Hepatocyte (in vitro differentiated cells): ENCODE measurements around the gene TMEM123. TPM values are rescaled to one million over a fixed set of nuclear protein-coding genes. Genes with fewer than 3 reads are reported as not detected.

ENCODE experiments used
- DNase-seq: peaks from one replicate; pipeline ENCODE4 v3.0.0-alpha.2; 2016; ENCODE audit warnings: low spot score
- H2AFZ ChIP-seq: fragments of 200-600 bp; sonication (generic); 2 replicates; pipeline ENCODE4 v1.6.0; 2016; ENCODE audit warnings: antibody characterized with exemption, mild to moderate bottlenecking
- H3K27ac ChIP-seq: fragments of 200-600 bp; sonication (generic); 2 replicates; pipeline ENCODE4 v1.5.1; 2016; ENCODE audit warnings: mild to moderate bottlenecking
- H3K27me3 ChIP-seq: fragments of 200-600 bp; sonication (generic); 2 replicates; pipeline ENCODE4 v1.6.1; 2016
- H3K36me3 ChIP-seq: fragments of 200-600 bp; sonication (generic); replicated peaks from 2 replicates; pipeline ENCODE4 v1.5.1; 2016; ENCODE audit warnings: low read depth; ENCODE audit not compliant: insufficient read depth
- H3K4me1 ChIP-seq: fragments of 200-600 bp; sonication (generic); 2 replicates; pipeline ENCODE4 v1.5.1; 2016; ENCODE audit warnings: mild to moderate bottlenecking, moderate library complexity; ENCODE audit not compliant: insufficient read depth
- H3K4me2 ChIP-seq: fragments of 200-600 bp; sonication (generic); 2 replicates; pipeline ENCODE4 v1.6.0; 2016
- H3K4me3 ChIP-seq: fragments of 200-600 bp; sonication (generic); 2 replicates; pipeline ENCODE4 v1.5.1; 2016; ENCODE audit warnings: mild to moderate bottlenecking
- H3K79me2 ChIP-seq: fragments of 200-600 bp; sonication (generic); 2 replicates; pipeline ENCODE4 v1.6.0; 2017; ENCODE audit warnings: mild to moderate bottlenecking
- H3K9me2 ChIP-seq: fragments of 200-600 bp; sonication (generic); replicated peaks from 2 replicates; pipeline ENCODE4 v1.6.0; 2017; ENCODE audit warnings: mild to moderate bottlenecking; ENCODE audit not compliant: insufficient read depth
- H3K9me3 ChIP-seq: fragments of 200-600 bp; sonication (generic); 2 replicates; pipeline ENCODE4 v1.5.1; 2016; ENCODE audit warnings: low read depth, mild to moderate bottlenecking
- H4K20me1 ChIP-seq: fragments of 200-600 bp; sonication (generic); 2 replicates; pipeline ENCODE4 v1.6.0; 2016; ENCODE audit warnings: mild to moderate bottlenecking; ENCODE audit not compliant: insufficient read depth, poor library complexity, severe bottlenecking
- EZH2 ChIP-seq: fragments of 200-600 bp; sonication (generic); IDR thresholded peaks from 2 replicates; pipeline ENCODE4 v1.6.1; 2016; ENCODE audit warnings: antibody characterized with exemption, mild to moderate bottlenecking, borderline replicate concordance
- EZH2phosphoT487 ChIP-seq: fragments of 200-600 bp; sonication (generic); IDR thresholded peaks from one replicate; pipeline ENCODE4 v1.6.1; 2018; ENCODE audit warnings: antibody characterized with exemption, mild to moderate bottlenecking, low read depth, moderate library complexity; ENCODE audit not compliant: unreplicated experiment, severe bottlenecking
- WGBS: methylation state at CpG from one replicate; pipeline ENCODE4 v1.1.6; 2016; ENCODE audit warnings: low lambda C conversion rate; ENCODE audit errors: missing lambda C conversion rate; 5-methylcytosine and 5-hydroxymethylcytosine counted together
- polyA plus RNA-seq: library from polyadenylated mRNA; unstranded; fragments of >200 nt; fragmentation: Nextera tagmentation; extraction: Ambion mirVana; gene quantifications from 2 replicates; pipeline ENCODE4 v1.2.1, GENCODE V29; 2016
- total RNA-seq: library from RNA; depleted of rRNA; stranded (reverse); fragments of >200 nt; gene quantifications from 2 replicates; pipeline ENCODE4 v1.2.3, GENCODE V29; 2014
- TF ChIP-seq, protein P1 (sequence below): fragments of 200-600 bp; sonication (generic); IDR thresholded peaks from 2 replicates; pipeline ENCODE4 v1.5.1; 2016; ENCODE audit warnings: antibody characterized with exemption, mild to moderate bottlenecking; ENCODE audit not compliant: poor library complexity

TMEM123 gene
- total and polyA plus RNA-seq, 2 experiments from 2014 or later: 122 to 182 TPM

DNA sequence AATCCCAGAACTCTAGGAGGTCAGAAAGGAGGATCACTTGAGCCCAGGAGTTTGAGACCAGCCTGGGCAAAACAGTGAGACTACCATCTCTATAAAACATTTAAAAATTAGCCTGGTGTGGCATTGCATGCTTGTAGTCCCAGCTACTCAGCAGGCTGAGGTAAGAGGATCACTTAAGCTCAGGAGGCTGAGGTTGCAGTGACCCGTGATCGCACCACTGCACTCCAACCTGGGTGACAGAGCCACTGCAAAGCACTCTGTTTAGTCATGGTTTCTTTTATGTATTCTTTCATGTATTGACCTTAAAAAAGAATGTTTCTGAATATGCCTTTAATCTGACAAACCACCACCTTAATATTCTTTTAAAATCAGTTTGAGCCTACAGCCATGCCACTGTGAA lies 53.4 kb downstream of the TMEM123 start:
- 94% methylated on average over 2 of the region's 2 CpGs for WGBS
- no peak overlapping the region for H2AFZ ChIP-seq
- H3K4me1 ChIP-seq: no peaks in the 10 kb centered on the region
- no peaks in the 10 kb centered on the region for H3K9me2 ChIP-seq
- H3K27me3 ChIP-seq: no peaks in the 10 kb centered on the region
- DNase-seq: no peak
- H4K20me1 ChIP-seq: no peaks in the 10 kb centered on the region
- H3K4me3 ChIP-seq: no peak overlapping the region
- peaks cover 19% of the 10 kb centered on the region for H3K79me2 ChIP-seq
- TF ChIP-seq EZH2 (no peak), EZH2phosphoT487 (no peak)
- TF ChIP-seq, protein P1, sequence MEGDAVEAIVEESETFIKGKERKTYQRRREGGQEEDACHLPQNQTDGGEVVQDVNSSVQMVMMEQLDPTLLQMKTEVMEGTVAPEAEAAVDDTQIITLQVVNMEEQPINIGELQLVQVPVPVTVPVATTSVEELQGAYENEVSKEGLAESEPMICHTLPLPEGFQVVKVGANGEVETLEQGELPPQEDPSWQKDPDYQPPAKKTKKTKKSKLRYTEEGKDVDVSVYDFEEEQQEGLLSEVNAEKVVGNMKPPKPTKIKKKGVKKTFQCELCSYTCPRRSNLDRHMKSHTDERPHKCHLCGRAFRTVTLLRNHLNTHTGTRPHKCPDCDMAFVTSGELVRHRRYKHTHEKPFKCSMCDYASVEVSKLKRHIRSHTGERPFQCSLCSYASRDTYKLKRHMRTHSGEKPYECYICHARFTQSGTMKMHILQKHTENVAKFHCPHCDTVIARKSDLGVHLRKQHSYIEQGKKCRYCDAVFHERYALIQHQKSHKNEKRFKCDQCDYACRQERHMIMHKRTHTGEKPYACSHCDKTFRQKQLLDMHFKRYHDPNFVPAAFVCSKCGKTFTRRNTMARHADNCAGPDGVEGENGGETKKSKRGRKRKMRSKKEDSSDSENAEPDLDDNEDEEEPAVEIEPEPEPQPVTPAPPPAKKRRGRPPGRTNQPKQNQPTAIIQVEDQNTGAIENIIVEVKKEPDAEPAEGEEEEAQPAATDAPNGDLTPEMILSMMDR: no peak
- no peak overlapping the region for H3K4me2 ChIP-seq
- H3K9me3 ChIP-seq: no peaks in the 10 kb centered on the region
- H3K36me3 ChIP-seq: no peaks in the 10 kb centered on the region
- no peak overlapping the region for H3K27ac ChIP-seq

DNA sequence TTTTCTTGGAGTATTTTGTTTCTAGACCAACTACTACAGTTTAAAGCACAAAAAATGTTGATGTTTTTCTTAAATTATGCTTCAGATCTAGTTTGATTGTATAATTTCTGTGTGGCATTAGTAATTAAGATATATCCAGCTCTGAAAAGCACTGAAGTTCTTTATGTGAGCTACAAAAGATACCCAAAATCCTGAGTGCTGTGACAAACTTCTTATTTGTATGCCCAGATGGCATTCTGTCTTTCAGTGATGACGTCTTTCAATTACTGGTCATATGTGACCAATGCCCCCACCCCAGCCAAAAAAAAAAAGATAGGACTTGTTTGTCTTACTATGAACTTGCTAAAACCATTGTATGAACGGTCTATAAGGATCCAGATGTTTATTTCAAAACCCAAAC lies 54.3 kb downstream of the TMEM123 start:
- 94% methylated on average over 2 of the region's 2 CpGs for WGBS
- H3K4me3 ChIP-seq: no peak overlapping the region
- no peaks in the 10 kb centered on the region for H3K27me3 ChIP-seq
- no peaks in the 10 kb centered on the region for H3K9me2 ChIP-seq
- DNase-seq: no peak
- no peaks in the 10 kb centered on the region for H3K9me3 ChIP-seq
- no peaks in the 10 kb centered on the region for H3K36me3 ChIP-seq
- no peak overlapping the region for H2AFZ ChIP-seq
- no peak overlapping the region for H3K4me2 ChIP-seq
- H4K20me1 ChIP-seq: no peaks in the 10 kb centered on the region
- TF ChIP-seq EZH2: no peak
- TF ChIP-seq, protein P1: no peak
- TF ChIP-seq EZH2phosphoT487: no peak
- H3K4me1 ChIP-seq: no peaks in the 10 kb centered on the region
- no peak overlapping the region for H3K27ac ChIP-seq
- H3K79me2 ChIP-seq: peaks cover 15% of the 10 kb centered on the region

DNA sequence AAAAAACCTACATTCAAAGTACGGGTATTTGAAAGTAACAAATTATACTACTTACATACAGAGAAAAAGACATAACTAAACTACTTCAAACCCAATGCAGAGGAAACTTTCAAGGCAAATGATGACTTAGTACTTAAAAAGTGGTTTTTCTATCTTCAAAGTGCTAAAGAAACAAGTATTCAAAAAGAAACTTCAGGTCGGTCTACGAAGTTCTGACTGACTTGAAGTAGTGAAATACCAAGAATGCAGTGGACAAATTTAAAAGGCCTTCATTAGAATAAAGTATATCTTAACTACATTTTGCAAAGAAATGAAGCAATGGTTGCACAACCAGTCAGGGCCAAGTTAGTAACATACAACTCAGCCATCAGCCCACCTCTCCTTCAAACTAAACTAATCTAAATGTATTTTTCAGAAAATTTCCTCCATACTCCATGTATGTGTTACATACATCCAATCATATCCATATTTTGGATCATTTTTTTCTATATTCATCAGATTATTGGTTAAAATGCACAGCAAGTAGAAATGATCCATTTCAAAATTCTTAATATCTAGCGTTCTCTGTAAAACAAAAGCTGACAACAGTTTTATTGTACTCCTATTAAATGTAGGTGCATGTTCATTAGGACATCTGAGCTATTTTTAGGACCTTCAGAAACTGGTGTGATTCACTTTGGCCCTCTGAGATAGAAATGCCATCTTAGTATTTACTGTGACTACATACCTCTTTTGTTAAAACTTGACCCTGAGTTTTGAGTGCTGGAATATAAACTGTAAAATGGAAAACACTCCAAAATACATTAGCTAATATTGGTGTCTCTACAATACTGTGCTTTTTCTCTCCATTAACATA lies 55.6 kb downstream of the TMEM123 start:
- H4K20me1 ChIP-seq: peaks cover 5% of the 10 kb centered on the region
- DNase-seq: no peak
- H3K4me2 ChIP-seq: no peak overlapping the region
- WGBS: 92% methylated on average over 4 of the region's 4 CpGs
- H2AFZ ChIP-seq: no peak overlapping the region
- H3K9me2 ChIP-seq: no peaks in the 10 kb centered on the region
- H3K27ac ChIP-seq: no peak overlapping the region
- H3K36me3 ChIP-seq: no peaks in the 10 kb centered on the region
- H3K4me1 ChIP-seq: no peaks in the 10 kb centered on the region
- H3K79me2 ChIP-seq: peaks cover 21% of the 10 kb centered on the region
- no peaks in the 10 kb centered on the region for H3K9me3 ChIP-seq
- no peak overlapping the region for H3K4me3 ChIP-seq
- no peak for TF ChIP-seq EZH2
- TF ChIP-seq, protein P1: no peak
- no peak for TF ChIP-seq EZH2phosphoT487
- H3K27me3 ChIP-seq: no peaks in the 10 kb centered on the region
